WTC11 (cell line): ENCODE results near the gene DIP2A.

Experiments used
- CREB1 ChIP-seq: sonication (generic); formaldehyde crosslinking; IDR thresholded peaks from 2 replicates; pipeline ENCODE4 v1.8.0; 2023; ENCODE audit warnings: mild to moderate bottlenecking, missing genetic modification reagents
- ZBTB21 ChIP-seq: sonication (generic); formaldehyde crosslinking; IDR thresholded peaks from 2 replicates; pipeline ENCODE4 v1.8.1; 2023; ENCODE audit warnings: mild to moderate bottlenecking, missing genetic modification reagents, borderline replicate concordance

DNA sequence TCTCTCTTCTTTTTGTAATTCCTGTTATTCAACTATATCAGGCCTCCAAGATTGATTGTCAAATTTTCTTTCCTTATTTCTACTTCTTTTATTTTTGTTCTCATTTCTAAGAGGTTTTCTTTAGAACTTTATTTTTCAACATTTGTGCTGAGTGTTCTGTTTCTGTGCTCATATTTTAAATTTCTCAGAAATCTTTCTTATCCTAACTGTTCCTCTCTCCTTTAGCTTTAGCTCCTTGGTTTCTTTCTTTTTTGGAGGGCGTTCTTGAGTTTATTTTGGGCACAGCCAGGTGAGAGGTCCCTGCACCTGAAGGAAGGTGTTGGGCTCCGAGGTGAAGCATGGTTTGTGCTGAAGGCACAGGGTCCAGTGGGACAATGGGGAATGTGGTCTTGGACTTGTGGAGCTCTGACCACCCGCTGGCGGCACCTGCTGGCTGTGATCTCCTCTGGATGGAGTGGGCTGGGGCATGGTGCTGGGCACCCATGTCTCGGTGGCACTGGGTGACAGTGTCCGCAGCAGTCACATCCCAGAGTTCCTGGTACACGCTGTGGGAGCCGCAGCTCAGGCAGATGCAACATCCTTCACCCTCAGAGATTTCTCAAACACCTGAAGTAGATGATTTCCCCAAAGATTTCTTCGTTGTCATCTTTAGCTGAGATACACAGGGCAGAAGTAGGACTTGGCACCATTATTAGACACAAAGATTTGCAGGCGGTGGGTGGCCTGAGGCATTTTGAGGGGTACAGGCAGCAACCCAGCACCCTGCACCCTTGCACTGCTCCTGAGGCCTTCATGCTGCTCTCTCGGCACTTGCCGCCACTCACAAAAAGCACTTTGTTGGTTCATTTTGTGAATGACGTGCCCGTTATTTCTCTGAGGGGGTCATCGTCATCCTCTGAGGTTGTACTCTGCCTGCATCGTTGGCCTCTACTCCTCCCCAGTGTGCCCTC is 38.2 kb upstream of the DIP2A start:
- TF ChIP-seq CREB1 (CRISPR knock-in tag) (no peak), ZBTB21 (CRISPR knock-in tag) (no peak)
